GM13976 (cell line): ENCODE measurements around the gene TEKTIP1.

Experiments used
- DNase-seq: peaks from one replicate; pipeline ENCODE4 v3.0.0; 2012; ENCODE audit warnings: low spot score
- in situ Hi-C: fragments of 300-500 bp; cut with MboI; formaldehyde crosslinking; loops from one replicate; pipeline ENCODE4 v1.12.0; 2022; ENCODE audit warnings: low sequenced_read_pairs, mixed read lengths, inconsistent platforms; ENCODE audit not compliant: unreplicated experiment
- TF ChIP-seq, protein P1 (sequence below): IDR thresholded peaks from 2 replicates; pipeline ENCODE4 v1.5.1; 2012; ENCODE audit warnings: borderline replicate concordance, mild to moderate bottlenecking; ENCODE audit not compliant: insufficient read depth; ENCODE audit errors: extremely low read depth, missing control alignments, control extremely low read depth

The TEKTIP1 gene

DNA sequence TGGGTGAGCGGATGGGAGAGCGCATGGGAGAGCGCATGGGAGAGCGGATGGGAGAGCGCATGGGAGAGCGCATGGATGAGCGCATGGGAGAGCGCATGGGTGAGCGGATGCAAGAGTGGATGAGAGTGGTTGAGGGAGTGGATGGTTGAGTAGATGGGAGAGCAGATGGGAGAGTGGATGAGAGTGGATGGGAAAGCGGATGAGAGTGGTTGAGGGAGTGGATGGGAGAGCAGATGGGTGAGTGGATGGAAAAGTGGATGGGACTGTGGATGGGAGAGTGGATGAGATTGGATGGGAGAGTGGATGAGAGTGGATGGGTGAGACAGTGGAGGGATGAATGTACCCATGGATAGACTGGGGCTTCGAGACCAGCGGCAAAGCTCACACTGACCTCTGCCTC lies 8.6 kb upstream of the TEKTIP1 start:
- DNase-seq = no peak
- TF ChIP-seq, protein P1, sequence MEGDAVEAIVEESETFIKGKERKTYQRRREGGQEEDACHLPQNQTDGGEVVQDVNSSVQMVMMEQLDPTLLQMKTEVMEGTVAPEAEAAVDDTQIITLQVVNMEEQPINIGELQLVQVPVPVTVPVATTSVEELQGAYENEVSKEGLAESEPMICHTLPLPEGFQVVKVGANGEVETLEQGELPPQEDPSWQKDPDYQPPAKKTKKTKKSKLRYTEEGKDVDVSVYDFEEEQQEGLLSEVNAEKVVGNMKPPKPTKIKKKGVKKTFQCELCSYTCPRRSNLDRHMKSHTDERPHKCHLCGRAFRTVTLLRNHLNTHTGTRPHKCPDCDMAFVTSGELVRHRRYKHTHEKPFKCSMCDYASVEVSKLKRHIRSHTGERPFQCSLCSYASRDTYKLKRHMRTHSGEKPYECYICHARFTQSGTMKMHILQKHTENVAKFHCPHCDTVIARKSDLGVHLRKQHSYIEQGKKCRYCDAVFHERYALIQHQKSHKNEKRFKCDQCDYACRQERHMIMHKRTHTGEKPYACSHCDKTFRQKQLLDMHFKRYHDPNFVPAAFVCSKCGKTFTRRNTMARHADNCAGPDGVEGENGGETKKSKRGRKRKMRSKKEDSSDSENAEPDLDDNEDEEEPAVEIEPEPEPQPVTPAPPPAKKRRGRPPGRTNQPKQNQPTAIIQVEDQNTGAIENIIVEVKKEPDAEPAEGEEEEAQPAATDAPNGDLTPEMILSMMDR = no peak
- in situ Hi-C loops = no loop called here

DNA sequence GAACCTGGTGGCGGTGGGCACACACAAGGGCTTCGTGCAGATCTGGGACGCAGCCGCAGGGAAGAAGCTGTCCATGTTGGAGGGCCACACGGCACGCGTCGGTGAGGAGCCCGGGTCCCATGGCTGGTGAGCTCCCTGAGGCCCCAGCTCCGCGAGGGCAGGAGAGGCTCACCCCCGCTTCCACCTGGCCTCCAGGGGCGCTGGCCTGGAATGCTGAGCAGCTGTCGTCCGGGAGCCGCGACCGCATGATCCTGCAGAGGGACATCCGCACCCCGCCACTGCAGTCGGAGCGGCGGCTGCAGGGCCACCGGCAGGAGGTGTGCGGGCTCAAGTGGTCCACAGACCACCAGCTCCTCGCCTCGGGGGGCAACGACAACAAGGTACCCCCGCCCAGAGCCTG lies 7.3 kb upstream of the TEKTIP1 start:
- in situ Hi-C loops = no loop called here
- TF ChIP-seq, protein P1 = no peak

DNA sequence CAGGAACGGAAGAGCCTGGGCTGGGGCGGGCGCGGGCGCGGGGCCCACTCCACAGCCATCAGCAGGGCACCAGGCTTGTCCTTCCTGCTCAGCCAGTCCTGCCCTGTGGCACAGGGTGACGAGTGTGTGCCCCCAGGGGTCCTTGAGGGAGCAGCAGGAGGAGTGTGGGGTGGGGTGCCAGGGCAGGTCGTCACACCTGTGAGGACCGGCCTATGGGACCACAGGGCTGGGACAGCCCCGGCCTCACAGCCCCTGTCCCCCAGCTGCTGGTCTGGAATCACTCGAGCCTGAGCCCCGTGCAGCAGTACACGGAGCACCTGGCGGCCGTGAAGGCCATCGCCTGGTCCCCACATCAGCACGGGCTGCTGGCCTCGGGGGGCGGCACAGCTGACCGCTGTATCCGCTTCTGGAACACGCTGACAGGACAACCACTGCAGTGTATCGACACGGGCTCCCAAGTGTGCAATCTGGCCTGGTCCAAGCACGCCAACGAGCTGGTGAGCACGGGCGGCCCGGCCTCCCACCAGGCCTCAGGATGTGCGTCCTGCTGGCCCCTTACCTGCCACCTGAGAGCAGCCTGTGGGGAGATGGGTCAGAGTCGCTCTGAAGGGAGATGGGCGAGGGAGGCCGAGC lies 6.7 kb upstream of the TEKTIP1 start:
- TF ChIP-seq, protein P1 = no peak
- in situ Hi-C loops = no loop called here
- DNase-seq = no peak

More for the DNA sequence above, 7.3 kb upstream of the TEKTIP1 start:
- DNase-seq = no peak

DNA sequence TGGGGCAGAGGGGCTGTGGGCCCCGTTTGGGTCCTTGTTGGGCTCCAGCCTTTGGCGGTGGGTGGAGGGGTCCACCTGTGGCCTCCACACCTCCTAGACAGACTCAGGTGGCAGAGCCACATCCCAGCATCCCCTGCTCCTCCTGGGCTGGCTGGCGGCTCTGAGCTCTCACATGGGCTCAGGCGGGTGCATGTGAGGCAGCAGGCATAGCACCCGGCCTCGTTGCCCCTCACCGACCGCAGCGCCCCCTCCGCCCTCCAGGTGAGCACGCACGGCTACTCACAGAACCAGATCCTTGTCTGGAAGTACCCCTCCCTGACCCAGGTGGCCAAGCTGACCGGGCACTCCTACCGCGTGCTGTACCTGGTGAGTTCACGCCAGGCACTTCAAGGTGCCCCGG lies 5.9 kb upstream of the TEKTIP1 start:
- in situ Hi-C loops = no loop called here
- no peak for DNase-seq
- TF ChIP-seq, protein P1 = no peak

DNA sequence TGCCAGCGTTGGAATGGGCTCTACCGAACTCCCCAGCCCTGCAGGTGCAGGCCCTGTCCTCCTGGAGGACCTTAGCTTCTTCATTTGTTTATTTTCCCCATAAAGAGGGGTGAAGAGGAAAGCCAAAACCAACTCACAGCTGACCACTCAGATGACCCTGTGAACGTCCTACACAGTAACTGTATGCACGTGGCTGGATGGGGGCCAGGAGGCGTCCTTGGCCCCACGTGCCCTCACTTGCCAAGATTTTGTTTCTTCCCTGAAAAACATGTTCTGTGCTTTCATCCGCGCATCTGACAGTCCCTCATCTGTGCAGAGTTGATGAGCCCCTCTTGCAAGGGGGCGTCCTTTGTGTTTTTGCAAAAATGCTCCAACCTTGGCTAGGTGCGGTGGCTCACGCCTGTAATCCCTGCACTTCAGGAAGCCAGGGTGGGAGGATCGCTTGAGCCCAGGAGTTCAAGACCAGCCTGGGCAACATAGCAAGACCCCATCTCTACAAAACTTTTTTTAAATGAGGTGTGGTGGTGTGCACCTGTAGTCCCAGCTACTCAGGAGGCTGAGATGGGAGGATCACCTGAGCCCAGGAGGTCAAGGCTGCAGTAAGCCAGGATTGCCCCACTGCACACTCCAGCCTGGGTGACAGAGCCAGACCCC lies 5.3 kb upstream of the TEKTIP1 start:
- TF ChIP-seq, protein P1 = no peak
- in situ Hi-C loops = no loop called here
- no peak for DNase-seq

DNA sequence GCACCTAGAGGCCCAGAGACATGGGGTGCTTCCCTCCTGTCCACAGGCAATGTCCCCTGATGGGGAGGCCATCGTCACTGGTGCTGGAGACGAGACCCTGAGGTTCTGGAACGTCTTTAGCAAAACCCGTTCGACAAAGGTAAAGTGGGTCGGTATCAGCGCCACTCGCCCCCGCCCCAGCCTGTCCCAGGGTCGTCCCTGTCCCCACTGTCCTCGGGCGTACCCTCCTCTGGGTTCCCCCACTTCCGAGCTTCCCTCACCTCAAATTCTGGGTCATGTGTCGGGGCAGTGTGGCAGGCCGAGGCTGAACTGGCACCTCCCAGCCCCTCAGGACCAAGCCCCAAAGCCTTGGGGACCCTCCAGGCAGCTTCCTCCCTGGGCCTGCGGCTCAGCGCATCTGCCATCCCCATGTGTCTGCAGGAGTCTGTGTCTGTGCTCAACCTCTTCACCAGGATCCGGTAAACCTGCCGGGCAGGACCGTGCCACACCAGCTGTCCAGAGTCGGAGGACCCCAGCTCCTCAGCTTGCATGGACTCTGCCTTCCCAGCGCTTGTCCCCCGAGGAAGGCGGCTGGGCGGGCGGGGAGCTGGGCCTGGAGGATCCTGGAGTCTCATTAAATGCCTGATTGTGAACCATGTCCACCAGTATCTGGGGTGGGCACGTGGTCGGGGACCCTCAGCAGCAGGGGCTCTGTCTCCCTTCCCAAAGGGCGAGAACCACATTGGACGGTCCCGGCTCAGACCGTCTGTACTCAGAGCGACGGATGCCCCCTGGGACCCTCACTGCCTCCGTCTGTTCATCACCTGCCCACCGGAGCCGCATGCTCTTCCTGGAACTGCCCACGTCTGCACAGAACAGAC lies 4.4 kb upstream of the TEKTIP1 start:
- TF ChIP-seq, protein P1 = no peak
- in situ Hi-C loops = no loop called here
- DNase-seq = no peak
